Endodermal cell (in vitro differentiated cells): ENCODE data around the gene TAGLN2. TPM values are rescaled to one million over a fixed set of nuclear protein-coding genes. Genes with fewer than 3 reads are reported as not detected.

Experiments
- DNase-seq: peaks from one replicate; pipeline ENCODE4 v3.0.0-alpha.2; 2017
- H3K27ac ChIP-seq: 2 replicates; pipeline ENCODE4 v1.5.1; 2013; ENCODE audit warnings: mild to moderate bottlenecking, low read depth, low read length, moderate library complexity
- H3K27me3 ChIP-seq: 2 replicates; pipeline ENCODE4 v1.6.1; 2013; ENCODE audit warnings: mild to moderate bottlenecking, low read length, moderate library complexity; ENCODE audit not compliant: insufficient read depth, control insufficient read depth, poor library complexity, severe bottlenecking
- H3K36me3 ChIP-seq: 2 replicates; pipeline ENCODE4 v1.7.0; 2013; ENCODE audit warnings: mild to moderate bottlenecking, low read length, moderate library complexity; ENCODE audit not compliant: control insufficient read depth, insufficient read depth
- H3K4me1 ChIP-seq: one replicate; pipeline ENCODE4 v1.7.0; 2013; ENCODE audit warnings: low read length; ENCODE audit not compliant: control insufficient read depth, insufficient read depth
- H3K4me3 ChIP-seq: 2 replicates; pipeline ENCODE4 v1.5.1; 2013; ENCODE audit warnings: mild to moderate bottlenecking, low read length, moderate library complexity
- H3K9ac ChIP-seq: 2 replicates; pipeline ENCODE4 v1.6.1; 2013; ENCODE audit warnings: mild to moderate bottlenecking, low read length, moderate library complexity; ENCODE audit not compliant: poor library complexity, severe bottlenecking; ENCODE audit errors: extremely low read depth
- H3K9me3 ChIP-seq: 2 replicates; pipeline ENCODE4 v1.6.1; 2013; ENCODE audit warnings: mild to moderate bottlenecking, low read length, moderate library complexity; ENCODE audit not compliant: control insufficient read depth
- H3K27ac Mint-ChIP-seq: 2 replicates; pipeline ENCODE4 v1.8.0; 2020; ENCODE audit warnings: mixed read lengths
- H3K27me3 Mint-ChIP-seq: 2 replicates; pipeline ENCODE4 v1.8.0; 2021; ENCODE audit warnings: mild to moderate bottlenecking, mixed read lengths; ENCODE audit not compliant: insufficient read depth
- H3K36me3 Mint-ChIP-seq: 2 replicates; pipeline ENCODE4 v1.8.0; 2020; ENCODE audit warnings: low read depth, mixed read lengths
- H3K4me1 Mint-ChIP-seq: 2 replicates; pipeline ENCODE4 v1.8.0; 2020; ENCODE audit warnings: mixed read lengths
- H3K4me3 Mint-ChIP-seq: 2 replicates; pipeline ENCODE4 v1.8.0; 2020; ENCODE audit warnings: mild to moderate bottlenecking, moderate library complexity, mixed read lengths
- H3K9me3 Mint-ChIP-seq: 2 replicates; pipeline ENCODE4 v1.8.0; 2020; ENCODE audit warnings: mild to moderate bottlenecking, mixed read lengths
- WGBS, 2 experiments: methylation state at CpG; one replicate each; pipeline versions ENCODE4 v1.1.5 to v1.1.7; 2013; ENCODE audit warnings: missing lambda C conversion rate in 2 of 2, mixed read lengths in 1 of 2; ENCODE audit not compliant: insufficient coverage in 1 of 2, insufficient read length in 1 of 2; 5-methylcytosine and 5-hydroxymethylcytosine counted together
- total RNA-seq, 2 donors: library from RNA; stranded (reverse); fragmentation: NEBNext Ultra II Directional in 1 of 2; extraction: Animal tissue kit (Norgen Biotek cat#: 25700) in 1 of 2; gene quantifications; 2 replicates in 1 of 2; 3 replicates in 1 of 2; pipeline ENCODE4 v1.2.1, GENCODE V29; 2021
- TF ChIP-seq, protein P1 (sequence below): fragments of 200-600 bp; sonication (generic); conservative IDR thresholded peaks from 2 replicates; pipeline ENCODE4 v1.5.0; 2021; ENCODE audit warnings: antibody characterized with exemption, mild to moderate bottlenecking

TAGLN2 gene
- total RNA-seq, 2 donors from 2014 or later, result 136 to 221 TPM

DNA sequence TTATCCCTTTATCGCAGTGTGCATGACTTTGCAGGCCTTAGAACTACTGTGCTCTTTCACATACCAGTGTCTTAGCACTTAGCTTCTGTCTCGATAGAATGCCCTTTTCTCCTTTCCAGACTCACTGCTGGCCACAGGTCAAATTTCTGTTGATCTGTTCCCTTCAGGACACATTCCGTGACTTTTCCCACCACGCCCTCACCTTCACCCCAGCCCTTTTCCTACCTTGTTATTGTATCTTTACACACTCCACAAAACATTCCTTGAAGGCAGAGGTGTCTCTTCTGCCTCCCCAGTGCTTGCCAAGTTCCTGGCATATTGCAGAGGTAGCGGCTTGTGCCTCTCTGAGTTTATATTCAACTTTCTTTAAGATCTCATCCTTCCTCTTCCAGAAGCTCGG, 23.8 kb upstream of the TAGLN2 start:
- H3K9me3 ChIP-seq, result no peaks in the 10 kb centered on the region
- Mint-ChIP-seq H3K27me3 (peaks cover 58% of the 10 kb centered on the region), H3K9me3 (no peaks in the 10 kb centered on the region), H3K36me3 (no peaks in the 10 kb centered on the region), H3K27ac (no peak overlapping the region), H3K4me3 (no peak overlapping the region), H3K4me1 (peaks cover 12% of the 10 kb centered on the region)
- no peak overlapping the region for H3K9ac ChIP-seq
- no peaks in the 10 kb centered on the region for H3K36me3 ChIP-seq
- TF ChIP-seq, protein P1, sequence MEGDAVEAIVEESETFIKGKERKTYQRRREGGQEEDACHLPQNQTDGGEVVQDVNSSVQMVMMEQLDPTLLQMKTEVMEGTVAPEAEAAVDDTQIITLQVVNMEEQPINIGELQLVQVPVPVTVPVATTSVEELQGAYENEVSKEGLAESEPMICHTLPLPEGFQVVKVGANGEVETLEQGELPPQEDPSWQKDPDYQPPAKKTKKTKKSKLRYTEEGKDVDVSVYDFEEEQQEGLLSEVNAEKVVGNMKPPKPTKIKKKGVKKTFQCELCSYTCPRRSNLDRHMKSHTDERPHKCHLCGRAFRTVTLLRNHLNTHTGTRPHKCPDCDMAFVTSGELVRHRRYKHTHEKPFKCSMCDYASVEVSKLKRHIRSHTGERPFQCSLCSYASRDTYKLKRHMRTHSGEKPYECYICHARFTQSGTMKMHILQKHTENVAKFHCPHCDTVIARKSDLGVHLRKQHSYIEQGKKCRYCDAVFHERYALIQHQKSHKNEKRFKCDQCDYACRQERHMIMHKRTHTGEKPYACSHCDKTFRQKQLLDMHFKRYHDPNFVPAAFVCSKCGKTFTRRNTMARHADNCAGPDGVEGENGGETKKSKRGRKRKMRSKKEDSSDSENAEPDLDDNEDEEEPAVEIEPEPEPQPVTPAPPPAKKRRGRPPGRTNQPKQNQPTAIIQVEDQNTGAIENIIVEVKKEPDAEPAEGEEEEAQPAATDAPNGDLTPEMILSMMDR, result no peak
- WGBS, 2 experiments, result 87 to 91% methylated on average over 6 of the region's 6 CpGs
- peak; percentile 44 for DNase-seq
- H3K27me3 ChIP-seq, result peaks cover 44% of the 10 kb centered on the region
- H3K27ac ChIP-seq, result no peak overlapping the region
- H3K4me3 ChIP-seq, result no peak overlapping the region
- peaks cover 4% of the 10 kb centered on the region for H3K4me1 ChIP-seq

DNA sequence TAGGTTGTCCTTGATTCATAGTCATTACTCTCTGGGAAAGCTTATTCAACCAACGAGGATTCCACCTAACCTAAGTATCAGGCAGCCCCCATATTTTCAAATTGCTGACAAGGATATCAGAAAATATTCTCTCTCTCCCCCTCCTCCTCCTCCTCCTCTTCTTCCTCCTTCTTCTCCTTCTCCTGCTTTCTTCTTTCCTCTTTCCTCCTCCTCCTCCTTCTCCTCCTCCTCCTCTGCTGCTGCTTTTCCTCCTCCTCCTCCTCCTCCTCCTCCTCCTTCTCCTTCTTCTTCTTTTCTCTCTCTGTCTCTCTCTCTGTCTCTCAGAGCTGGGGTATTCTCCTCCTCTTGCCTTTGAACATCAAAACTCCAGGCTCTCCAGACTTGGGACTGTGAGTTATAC, 22.6 kb upstream of the TAGLN2 start:
- no peak overlapping the region for H3K4me3 Mint-ChIP-seq

DNA sequence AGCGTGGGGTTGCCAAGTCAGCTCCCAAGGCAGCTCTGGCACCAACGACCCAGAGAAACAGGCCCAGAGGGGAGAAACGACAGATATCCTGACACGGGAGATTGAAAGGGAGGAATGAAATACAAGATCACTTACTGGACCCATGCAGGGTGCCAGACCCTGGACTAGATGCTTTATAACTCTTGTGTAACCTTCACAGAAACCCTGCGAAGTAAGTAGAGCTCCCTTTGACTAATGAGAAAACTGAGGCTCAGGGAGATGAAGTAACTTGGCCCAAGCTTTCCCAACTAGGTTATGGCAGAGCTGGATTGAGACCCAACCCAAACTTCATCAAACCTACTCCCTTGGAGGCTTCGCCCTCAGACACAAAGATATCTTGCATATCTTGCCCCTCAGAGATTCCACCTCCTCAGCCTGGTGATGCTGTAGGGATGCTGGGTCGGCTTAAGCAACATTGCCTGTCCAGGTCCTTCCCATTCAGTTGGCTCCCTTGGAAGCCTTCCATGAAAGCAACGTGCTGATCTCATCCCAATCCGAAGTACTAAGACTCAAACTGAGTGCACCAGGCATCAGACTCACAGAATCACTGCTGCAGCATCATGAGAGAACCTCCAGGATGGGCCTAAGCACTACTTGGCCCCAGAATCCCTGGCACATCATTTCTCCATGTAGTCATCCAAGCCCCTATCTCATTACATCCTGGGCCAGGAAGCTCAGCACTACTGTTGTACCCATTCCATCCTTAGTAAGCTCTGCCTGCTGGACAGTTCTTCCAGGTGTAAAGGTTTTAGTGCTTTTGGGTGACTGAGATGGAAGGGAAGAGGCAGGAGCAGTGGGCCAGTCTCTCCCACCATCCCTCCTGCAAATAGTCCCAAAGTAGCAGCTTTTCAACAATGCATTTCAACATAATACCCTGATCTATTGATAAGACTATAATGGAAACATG, 21.2 kb upstream of the TAGLN2 start:
- no peak overlapping the region for H3K9ac ChIP-seq
- 60 to 64% methylated on average over 7 to 9 of the region's 9 CpGs for WGBS, 2 experiments

More for the DNA sequence above, 22.6 kb upstream of the TAGLN2 start:
- no peaks in the 10 kb centered on the region for H3K9me3 Mint-ChIP-seq
- H3K9ac ChIP-seq, result no peak overlapping the region
- TF ChIP-seq, protein P1, result no peak
- no peaks in the 10 kb centered on the region for H3K36me3 ChIP-seq
- no peak for DNase-seq
- peaks cover 38% of the 10 kb centered on the region for H3K27me3 ChIP-seq
- H3K4me1 Mint-ChIP-seq, result peaks cover 12% of the 10 kb centered on the region
- peaks cover 52% of the 10 kb centered on the region for H3K27me3 Mint-ChIP-seq
- no peak overlapping the region for H3K27ac Mint-ChIP-seq
- H3K4me3 ChIP-seq, result no peak overlapping the region
- H3K36me3 Mint-ChIP-seq, result no peaks in the 10 kb centered on the region
- H3K27ac ChIP-seq, result no peak overlapping the region
- 77 to 82% methylated on average over 1 of the region's 1 CpG for WGBS, 2 experiments
- H3K4me1 ChIP-seq, result peaks cover 4% of the 10 kb centered on the region
- no peaks in the 10 kb centered on the region for H3K9me3 ChIP-seq

More for the DNA sequence above, 21.2 kb upstream of the TAGLN2 start:
- no peak overlapping the region for H3K27ac Mint-ChIP-seq
- Histone ChIP-seq H3K4me3 (peak overlapping the region; percentile 68), H3K27me3 (peaks cover 25% of the 10 kb centered on the region), H3K36me3 (no peaks in the 10 kb centered on the region), H3K4me1 (peaks cover 6% of the 10 kb centered on the region), H3K27ac (no peak overlapping the region), H3K9me3 (no peaks in the 10 kb centered on the region)
- peak overlapping the region; percentile 70 for H3K4me3 Mint-ChIP-seq
- TF ChIP-seq, protein P1, result no peak
- peak; percentile 43 for DNase-seq
- no peaks in the 10 kb centered on the region for H3K9me3 Mint-ChIP-seq
- H3K27me3 Mint-ChIP-seq, result peaks cover 40% of the 10 kb centered on the region
- peaks cover 16% of the 10 kb centered on the region for H3K4me1 Mint-ChIP-seq
- H3K36me3 Mint-ChIP-seq, result no peaks in the 10 kb centered on the region
